Measurements from ENCODE around the gene RNU6-1. TPM values are rescaled to one million over a fixed set of nuclear protein-coding genes. Genes with fewer than 3 reads are reported as not detected.
A peak's percentile ranks its signal among the peaks of the same experiment; 100 is the strongest.

Gene RNU6-1
- polyA plus RNA-seq, 3 donors = not detected

DNA sequence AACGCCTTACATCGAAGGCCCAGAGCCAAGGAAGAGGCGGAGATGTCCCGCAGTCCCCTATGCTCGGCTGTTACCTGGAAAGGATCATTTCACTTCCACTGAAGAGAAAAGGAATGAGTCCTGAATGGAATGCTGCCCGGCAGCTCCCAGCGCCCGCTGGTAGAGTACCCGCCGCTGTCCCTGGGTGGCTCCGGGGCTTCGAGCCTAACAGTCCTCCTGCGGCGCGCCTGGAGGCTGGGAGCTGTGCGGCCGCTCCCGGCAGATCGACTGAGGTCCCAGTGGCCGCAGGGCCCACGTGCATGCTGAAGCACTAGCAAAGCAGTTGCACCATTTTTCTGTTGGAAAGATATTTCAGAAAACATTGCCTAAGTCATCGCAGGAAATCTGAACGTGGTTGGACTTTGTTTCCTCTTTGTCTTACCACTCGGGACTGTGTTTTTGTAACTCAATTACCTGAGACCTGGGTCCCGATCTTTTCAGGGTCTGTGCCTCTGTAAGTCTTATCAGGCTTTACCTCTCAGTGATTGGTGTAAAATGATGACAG is 984 bp downstream of the RNU6-1 start:
- peaks cover 0 to 14% (median 6%) of the 10 kb centered on the region in 7 donors for H3K9me3 Mint-ChIP-seq
- no peaks in the 10 kb centered on the region for H3K36me3 ChIP-seq (replicated peaks in 1 of 2; ENCODE audit: control insufficient read depth in 1 of 2, insufficient read depth in 2 of 2, low read length in 2 of 2)
- peaks cover 18 to 28% of the 10 kb centered on the region in 2 donors for H3K27me3 ChIP-seq (ENCODE audit: control insufficient read depth in 2 of 2, insufficient read depth in 2 of 2, low read length in 2 of 2)
- H3K27me3 Mint-ChIP-seq (ENCODE audit: low read depth in 3 of 3) = peaks cover 27 to 39% (median 36%) of the 10 kb centered on the region in 3 donors
- H3K4me1 ChIP-seq (ENCODE audit: control insufficient read depth in 1 of 2, insufficient read depth in 2 of 2, low read length in 2 of 2) = peaks cover 45 to 66% of the 10 kb centered on the region in 2 donors
- peak; percentile 5 for TF ChIP-seq CTCF (IDR thresholded peaks at IDR 0.05)
- DNase-seq = peak in 2 of 3 donors; percentile 71 to 81
- intact Hi-C loops (cut with micrococcal nuclease) = loop anchor here (10.0 kb wide), 1 partner anchor 314 kb away; the partner anchor contains the start of gene C15orf61 (in 2 of the 2)
- H3K9ac ChIP-seq (ENCODE audit: insufficient read depth, low read length, poor library complexity, severe bottlenecking) = peak overlapping the region; percentile 90
- peaks cover 57% of the 10 kb centered on the region for H3K4me1 Mint-ChIP-seq
- peaks cover 2 to 9% of the 10 kb centered on the region in 2 donors for H3K36me3 Mint-ChIP-seq
- peak overlapping the region; percentile 75 to 83 (median 82) for H3K4me3 ChIP-seq (replicated peaks in 1 of 3; ENCODE audit: low read depth in 2 of 3, low read length in 3 of 3)
- no peaks in the 10 kb centered on the region for H4K20me1 ChIP-seq (ENCODE audit: insufficient read depth, low read length)
- H3K79me2 ChIP-seq (ENCODE audit: insufficient read depth, low read length) = no peaks in the 10 kb centered on the region
- under 1% methylated on average over 19 of the region's 25 CpGs for WGBS (ENCODE audit: insufficient coverage)
- H3K9me3 ChIP-seq (replicated peaks in 1 of 2; ENCODE audit: control insufficient read depth in 1 of 2, insufficient read depth in 1 of 2, low read length in 2 of 2) = no peaks in the 10 kb centered on the region
- H3K4me3 Mint-ChIP-seq = peak overlapping the region; percentile 69 to 80
- H2AFZ ChIP-seq (ENCODE audit: insufficient read depth, low read depth, low read length, poor library complexity, severe bottlenecking) = peak overlapping the region; percentile 73
- peak overlapping the region; percentile 21 to 98 (median 91) for H3K27ac Mint-ChIP-seq
- H3K4me2 ChIP-seq (replicated peaks; ENCODE audit: extremely low read depth, low read length, poor library complexity, severe bottlenecking) = peak overlapping the region; percentile 83
- H3K27ac ChIP-seq (ENCODE audit: low read depth in 1 of 2, low read length in 2 of 2) = peak overlapping the region; percentile 51 to 92

GRCh38 chr15:67836955-67837354 is 2.9 kb downstream of the RNU6-1 start:
- Histone ChIP-seq H4K20me1 (ENCODE audit: insufficient read depth, low read length) (no peaks in the 10 kb centered on the region), H3K9ac (ENCODE audit: insufficient read depth, low read length, poor library complexity, severe bottlenecking) (no peak overlapping the region), H3K27me3 (ENCODE audit: control insufficient read depth in 2 of 2, insufficient read depth in 2 of 2, low read length in 2 of 2) (peaks cover 37 to 47% of the 10 kb centered on the region in 2 donors), H3K27ac (ENCODE audit: low read depth in 1 of 2, low read length in 2 of 2) (no peak overlapping the region), H3K79me2 (ENCODE audit: insufficient read depth, low read length) (no peaks in the 10 kb centered on the region), H3K4me2 (replicated peaks; ENCODE audit: extremely low read depth, low read length, poor library complexity, severe bottlenecking) (no peak overlapping the region), H3K4me3 (replicated peaks in 1 of 3; ENCODE audit: low read depth in 2 of 3, low read length in 3 of 3) (no peak overlapping the region), H3K9me3 (replicated peaks in 1 of 2; ENCODE audit: control insufficient read depth in 1 of 2, insufficient read depth in 1 of 2, low read length in 2 of 2) (peaks cover 0 to 16% of the 10 kb centered on the region in 2 donors), H3K36me3 (replicated peaks in 1 of 2; ENCODE audit: control insufficient read depth in 1 of 2, insufficient read depth in 2 of 2, low read length in 2 of 2) (no peaks in the 10 kb centered on the region), H2AFZ (ENCODE audit: insufficient read depth, low read depth, low read length, poor library complexity, severe bottlenecking) (no peak overlapping the region), H3K4me1 (ENCODE audit: control insufficient read depth in 1 of 2, insufficient read depth in 2 of 2, low read length in 2 of 2) (peaks cover 58 to 82% of the 10 kb centered on the region in 2 donors)
- peaks cover 72% of the 10 kb centered on the region for H3K4me1 Mint-ChIP-seq
- DNase-seq = no peak
- WGBS (ENCODE audit: insufficient coverage) = 80% methylated on average over 1 of the region's 2 CpGs
- TF ChIP-seq CTCF (IDR thresholded peaks at IDR 0.05) = no peak
- intact Hi-C loops (cut with micrococcal nuclease) = loop anchor here (10.0 kb wide), 1 partner anchor 312 kb away; the partner anchor contains the start of gene C15orf61 (in 2 of the 2)
- H3K4me3 Mint-ChIP-seq = no peak overlapping the region
- H3K9me3 Mint-ChIP-seq = peaks cover 0 to 20% (median 6%) of the 10 kb centered on the region in 7 donors
- H3K36me3 Mint-ChIP-seq = peaks cover 9% of the 10 kb centered on the region in 2 donors
- no peak overlapping the region for H3K27ac Mint-ChIP-seq
- peaks cover 43 to 58% (median 50%) of the 10 kb centered on the region in 3 donors for H3K27me3 Mint-ChIP-seq (ENCODE audit: low read depth in 3 of 3)

All from CD14-positive monocyte (primary cell).